Measurements from ENCODE around the gene SCAANT1. TPM values are rescaled to one million over a fixed set of nuclear protein-coding genes. Genes with fewer than 3 reads are reported as not detected.

Gene SCAANT1
- total RNA-seq, 1 donor from 2014 or later: not detected

DNA sequence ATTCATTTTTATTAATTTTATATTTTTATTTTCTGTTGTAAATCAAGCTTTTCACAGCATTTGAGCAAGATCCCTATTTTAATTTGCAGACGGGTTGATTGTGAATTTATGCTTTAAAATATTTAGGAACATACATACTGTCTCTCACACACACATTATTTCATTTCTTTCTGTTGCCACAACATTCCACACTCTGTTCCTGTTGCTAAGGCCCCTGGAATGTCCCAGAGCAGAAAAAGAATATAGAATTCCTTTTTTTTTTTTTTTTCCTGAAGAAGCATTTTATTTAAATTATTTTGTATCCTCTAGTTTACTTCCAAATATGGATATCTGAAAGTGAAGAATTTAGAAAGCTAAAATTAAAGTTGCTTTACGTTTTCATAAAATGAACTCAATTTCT lies 36.8 kb upstream of the SCAANT1 start:
- Mint-ChIP-seq H3K4me1 (peaks cover 28% of the 10 kb centered on the region), H3K36me3 (ENCODE audit: low read depth) (peaks cover 3% of the 10 kb centered on the region), H3K27ac (ENCODE audit: unreplicated experiment) (no peak overlapping the region), H3K9me3 (no peaks in the 10 kb centered on the region), H3K27me3 (ENCODE audit: low read depth) (no peaks in the 10 kb centered on the region), H3K4me3 (no peak overlapping the region)
- DNase-seq (ENCODE audit: low read depth, low spot score): no peak
- TF ChIP-seq, protein P1, sequence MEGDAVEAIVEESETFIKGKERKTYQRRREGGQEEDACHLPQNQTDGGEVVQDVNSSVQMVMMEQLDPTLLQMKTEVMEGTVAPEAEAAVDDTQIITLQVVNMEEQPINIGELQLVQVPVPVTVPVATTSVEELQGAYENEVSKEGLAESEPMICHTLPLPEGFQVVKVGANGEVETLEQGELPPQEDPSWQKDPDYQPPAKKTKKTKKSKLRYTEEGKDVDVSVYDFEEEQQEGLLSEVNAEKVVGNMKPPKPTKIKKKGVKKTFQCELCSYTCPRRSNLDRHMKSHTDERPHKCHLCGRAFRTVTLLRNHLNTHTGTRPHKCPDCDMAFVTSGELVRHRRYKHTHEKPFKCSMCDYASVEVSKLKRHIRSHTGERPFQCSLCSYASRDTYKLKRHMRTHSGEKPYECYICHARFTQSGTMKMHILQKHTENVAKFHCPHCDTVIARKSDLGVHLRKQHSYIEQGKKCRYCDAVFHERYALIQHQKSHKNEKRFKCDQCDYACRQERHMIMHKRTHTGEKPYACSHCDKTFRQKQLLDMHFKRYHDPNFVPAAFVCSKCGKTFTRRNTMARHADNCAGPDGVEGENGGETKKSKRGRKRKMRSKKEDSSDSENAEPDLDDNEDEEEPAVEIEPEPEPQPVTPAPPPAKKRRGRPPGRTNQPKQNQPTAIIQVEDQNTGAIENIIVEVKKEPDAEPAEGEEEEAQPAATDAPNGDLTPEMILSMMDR (conservative IDR thresholded peaks at IDR 0.05): no peak

DNA sequence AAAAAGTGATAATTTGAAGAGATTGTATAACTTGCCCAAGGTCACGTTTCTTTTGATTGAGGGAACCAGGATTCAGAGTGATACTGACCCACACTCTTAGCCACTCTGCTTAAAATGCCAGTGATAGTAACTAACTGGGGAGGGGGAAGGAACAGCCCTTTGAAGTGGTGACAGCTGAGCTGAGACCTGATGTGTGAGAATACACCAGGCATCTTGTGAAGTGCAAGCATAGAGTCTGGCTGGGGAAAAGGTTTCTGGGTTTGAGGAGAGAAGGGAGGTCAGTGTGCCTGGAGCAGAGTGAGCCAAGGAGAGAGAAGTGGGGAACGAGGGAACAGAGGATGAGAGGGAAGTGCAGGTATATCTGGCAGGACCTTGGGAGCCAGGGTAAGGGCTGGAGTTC lies 35.4 kb upstream of the SCAANT1 start:
- DNase-seq (ENCODE audit: low read depth, low spot score): no peak
- Mint-ChIP-seq H3K36me3 (ENCODE audit: low read depth) (no peaks in the 10 kb centered on the region), H3K4me1 (peaks cover 28% of the 10 kb centered on the region), H3K27me3 (ENCODE audit: low read depth) (no peaks in the 10 kb centered on the region), H3K27ac (ENCODE audit: unreplicated experiment) (peak overlapping the region; percentile 60), H3K9me3 (no peaks in the 10 kb centered on the region), H3K4me3 (no peak overlapping the region)
- TF ChIP-seq, protein P1 (conservative IDR thresholded peaks at IDR 0.05): no peak

DNA sequence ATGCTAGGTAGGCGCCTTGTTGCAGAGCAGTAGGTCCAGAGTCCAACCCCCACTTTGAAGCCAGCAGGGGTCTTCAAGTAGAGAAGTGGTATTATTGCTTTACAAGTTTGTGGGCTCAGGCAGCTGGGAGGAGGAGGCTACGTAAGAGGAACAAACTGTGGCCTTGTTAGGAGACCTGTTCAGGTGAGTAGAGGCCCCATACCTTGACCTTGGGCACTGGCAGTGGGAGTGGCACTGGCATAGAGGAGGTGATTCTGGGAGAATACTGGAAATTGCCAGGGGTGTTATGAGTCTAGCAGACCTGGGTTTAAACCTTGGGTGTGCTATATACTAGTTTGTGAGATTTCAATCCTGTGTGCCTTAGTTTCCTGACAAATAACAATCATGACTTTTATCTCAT lies 34.6 kb upstream of the SCAANT1 start:
- Mint-ChIP-seq H3K4me1 (peaks cover 23% of the 10 kb centered on the region), H3K27ac (ENCODE audit: unreplicated experiment) (peak overlapping the region; percentile 41), H3K4me3 (no peak overlapping the region), H3K9me3 (no peaks in the 10 kb centered on the region), H3K27me3 (ENCODE audit: low read depth) (no peaks in the 10 kb centered on the region), H3K36me3 (ENCODE audit: low read depth) (no peaks in the 10 kb centered on the region)
- no peak for DNase-seq (ENCODE audit: low read depth, low spot score)
- TF ChIP-seq, protein P1 (conservative IDR thresholded peaks at IDR 0.05): no peak

DNA sequence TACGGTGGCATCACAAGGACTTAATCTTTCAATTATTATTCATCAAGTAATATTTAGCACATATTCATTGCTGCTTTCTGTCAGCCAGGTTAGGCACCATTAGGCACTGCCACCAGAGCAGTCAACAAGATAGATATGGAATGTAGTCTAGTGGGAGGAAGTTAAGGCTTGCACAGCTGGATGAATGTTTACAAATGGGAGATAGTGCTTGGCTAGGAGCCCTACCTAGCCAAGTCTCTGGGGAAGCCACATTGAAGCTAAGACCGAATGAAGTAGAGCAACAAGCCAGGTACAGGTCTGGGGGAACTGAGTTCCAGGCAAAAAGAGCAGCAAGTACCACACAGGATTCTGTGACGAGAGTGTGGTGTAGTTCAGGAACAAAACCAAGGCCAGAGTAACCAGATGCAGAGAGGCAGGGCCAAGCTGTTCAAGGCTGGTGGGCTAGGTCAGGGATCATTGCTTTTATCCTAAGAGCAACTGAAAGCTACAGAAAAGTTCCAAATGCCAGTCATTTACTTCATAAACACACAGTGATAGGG lies 33.4 kb upstream of the SCAANT1 start:
- Mint-ChIP-seq H3K27ac (ENCODE audit: unreplicated experiment) (no peak overlapping the region), H3K4me3 (no peak overlapping the region), H3K4me1 (peaks cover 15% of the 10 kb centered on the region), H3K27me3 (ENCODE audit: low read depth) (no peaks in the 10 kb centered on the region), H3K9me3 (no peaks in the 10 kb centered on the region), H3K36me3 (ENCODE audit: low read depth) (no peaks in the 10 kb centered on the region)
- TF ChIP-seq, protein P1 (conservative IDR thresholded peaks at IDR 0.05): no peak
- DNase-seq (ENCODE audit: low read depth, low spot score): no peak

DNA sequence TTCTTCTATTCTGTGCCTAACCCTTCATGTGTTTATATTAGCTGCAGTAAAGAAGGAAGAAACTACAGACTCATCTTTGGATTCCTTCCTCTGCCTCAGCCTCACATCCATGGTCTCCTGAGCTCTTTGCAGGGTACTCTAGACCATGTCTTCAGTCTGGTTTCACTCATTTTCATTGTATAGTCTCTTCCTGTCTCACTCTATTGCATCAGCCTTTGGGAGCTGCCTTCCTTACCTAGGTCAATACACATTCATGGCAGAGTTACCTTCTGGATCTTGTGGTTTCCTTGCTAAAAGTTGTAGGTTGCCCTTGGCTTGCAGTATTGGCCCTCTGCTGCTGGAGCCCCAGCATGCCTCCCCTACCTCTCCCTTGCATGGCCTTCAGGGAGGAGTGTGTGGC lies 31.5 kb upstream of the SCAANT1 start:
- Mint-ChIP-seq H3K4me1 (peaks cover 11% of the 10 kb centered on the region), H3K36me3 (ENCODE audit: low read depth) (no peaks in the 10 kb centered on the region), H3K27ac (ENCODE audit: unreplicated experiment) (no peak overlapping the region), H3K9me3 (no peaks in the 10 kb centered on the region), H3K4me3 (no peak overlapping the region), H3K27me3 (ENCODE audit: low read depth) (no peaks in the 10 kb centered on the region)
- no peak for DNase-seq (ENCODE audit: low read depth, low spot score)
- TF ChIP-seq, protein P1 (conservative IDR thresholded peaks at IDR 0.05): no peak
